Suprapubic skin (tissue), 4 donors: ENCODE results near the gene ANKRD30A. TPM values are rescaled to one million over a fixed set of nuclear protein-coding genes. Genes with fewer than 3 reads are reported as not detected.
"Not testable (repeated sequence)": the region's sequence is repeated elsewhere in the genome, so short reads cannot be mapped to it uniquely, and the experiment has no call there.

ENCODE experiments used
- DNase-seq, 2 donors: peaks; one replicate each; pipeline ENCODE4 v3.0.0-alpha.2; 2019; ENCODE audit warnings: low spot score in 2 of 2
- H3K27ac ChIP-seq: fragments of 200-600 bp; sonication (generic); one replicate; pipeline ENCODE4 v1.5.1; 2019
- H3K27me3 ChIP-seq: fragments of 200-600 bp; sonication (generic); one replicate; pipeline ENCODE4 v1.5.1; 2019
- H3K36me3 ChIP-seq: fragments of 200-600 bp; sonication (generic); one replicate; pipeline ENCODE4 v1.5.1; 2019
- H3K4me1 ChIP-seq: fragments of 200-600 bp; sonication (generic); one replicate; pipeline ENCODE4 v1.5.1; 2019
- H3K4me3 ChIP-seq: fragments of 200-600 bp; sonication (generic); one replicate; pipeline ENCODE4 v1.5.1; 2019; ENCODE audit warnings: mild to moderate bottlenecking
- H3K9me3 ChIP-seq: fragments of 200-600 bp; sonication (generic); one replicate; pipeline ENCODE4 v1.5.1; 2019
- EP300 ChIP-seq: sonication (generic); formaldehyde crosslinking; IDR thresholded peaks from one replicate; pipeline ENCODE4 v1.6.1; 2017; ENCODE audit warnings: antibody characterized with exemption
- POLR2A ChIP-seq, 2 donors: fragments of 450-650 bp; IDR thresholded peaks; one replicate each; pipeline ENCODE4 v1.6.1; 2017; ENCODE audit warnings: antibody characterized with exemption in 2 of 2, mild to moderate bottlenecking in 2 of 2, moderate library complexity in 2 of 2
- POLR2AphosphoS5 ChIP-seq, 3 donors: sonication (generic); formaldehyde crosslinking; IDR thresholded peaks; one replicate each; pipeline ENCODE4 v1.6.1; 2017; ENCODE audit warnings: antibody characterized with exemption in 3 of 3
- WGBS: methylation state at CpG from one replicate; pipeline ENCODE4 v1.1.5; 2018; 5-methylcytosine and 5-hydroxymethylcytosine counted together
- total RNA-seq, 4 donors: library from RNA; depleted of rRNA; stranded (reverse); fragments of >200 nt; gene quantifications; one replicate each; pipeline ENCODE4 v1.1.0, GENCODE V29; 2016
- TF ChIP-seq, protein P1 (sequence below), 2 donors: fragments of 200-600 bp in 1 of 2; fragments of 450-650 bp in 1 of 2; sonication (generic) in 1 of 2; IDR thresholded peaks; one replicate each; pipeline ENCODE4 v1.5.1; 2016 to 2019; ENCODE audit warnings: antibody characterized with exemption in 2 of 2, mild to moderate bottlenecking in 1 of 2, moderate library complexity in 1 of 2

Gene ANKRD30A
- total RNA-seq, 4 donors from 2014 or later, result 0.24 TPM; not detected in 3

DNA sequence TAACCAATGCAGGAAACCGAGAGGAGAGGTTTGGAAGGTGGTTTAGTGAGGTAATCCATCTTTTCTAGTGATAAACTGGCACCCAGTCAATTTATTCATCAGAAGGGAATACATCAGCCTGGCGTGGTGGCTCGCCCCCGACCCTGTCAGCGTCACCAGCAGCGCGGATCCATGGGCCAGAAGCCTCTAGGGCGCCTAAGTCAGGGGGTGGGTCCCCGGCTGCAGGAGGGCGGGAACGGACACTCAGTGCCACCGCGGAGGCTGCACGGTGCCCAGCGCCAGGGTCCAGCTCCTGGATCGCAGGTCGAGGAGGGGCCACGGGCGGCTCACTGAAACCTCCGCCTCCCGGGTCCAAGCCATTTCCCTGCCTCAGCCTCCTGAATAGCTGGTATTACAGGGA is 866 bp upstream of the ANKRD30A start:
- Histone ChIP-seq H3K36me3 (no peaks in the 10 kb centered on the region), H3K27ac (no peak overlapping the region), H3K4me1 (no peaks in the 10 kb centered on the region), H3K4me3 (no peak overlapping the region), H3K9me3 (no peaks in the 10 kb centered on the region), H3K27me3 (no peaks in the 10 kb centered on the region)
- TF ChIP-seq POLR2AphosphoS5 (IDR thresholded peaks at IDR 0.05), result no peak
- no peak for TF ChIP-seq EP300
- TF ChIP-seq, protein P1, sequence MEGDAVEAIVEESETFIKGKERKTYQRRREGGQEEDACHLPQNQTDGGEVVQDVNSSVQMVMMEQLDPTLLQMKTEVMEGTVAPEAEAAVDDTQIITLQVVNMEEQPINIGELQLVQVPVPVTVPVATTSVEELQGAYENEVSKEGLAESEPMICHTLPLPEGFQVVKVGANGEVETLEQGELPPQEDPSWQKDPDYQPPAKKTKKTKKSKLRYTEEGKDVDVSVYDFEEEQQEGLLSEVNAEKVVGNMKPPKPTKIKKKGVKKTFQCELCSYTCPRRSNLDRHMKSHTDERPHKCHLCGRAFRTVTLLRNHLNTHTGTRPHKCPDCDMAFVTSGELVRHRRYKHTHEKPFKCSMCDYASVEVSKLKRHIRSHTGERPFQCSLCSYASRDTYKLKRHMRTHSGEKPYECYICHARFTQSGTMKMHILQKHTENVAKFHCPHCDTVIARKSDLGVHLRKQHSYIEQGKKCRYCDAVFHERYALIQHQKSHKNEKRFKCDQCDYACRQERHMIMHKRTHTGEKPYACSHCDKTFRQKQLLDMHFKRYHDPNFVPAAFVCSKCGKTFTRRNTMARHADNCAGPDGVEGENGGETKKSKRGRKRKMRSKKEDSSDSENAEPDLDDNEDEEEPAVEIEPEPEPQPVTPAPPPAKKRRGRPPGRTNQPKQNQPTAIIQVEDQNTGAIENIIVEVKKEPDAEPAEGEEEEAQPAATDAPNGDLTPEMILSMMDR (IDR thresholded peaks at IDR 0.05), result no peak
- TF ChIP-seq POLR2A (IDR thresholded peaks at IDR 0.05), result no peak
- WGBS, result 90% methylated on average over 21 of the region's 21 CpGs
- no peak for DNase-seq

DNA sequence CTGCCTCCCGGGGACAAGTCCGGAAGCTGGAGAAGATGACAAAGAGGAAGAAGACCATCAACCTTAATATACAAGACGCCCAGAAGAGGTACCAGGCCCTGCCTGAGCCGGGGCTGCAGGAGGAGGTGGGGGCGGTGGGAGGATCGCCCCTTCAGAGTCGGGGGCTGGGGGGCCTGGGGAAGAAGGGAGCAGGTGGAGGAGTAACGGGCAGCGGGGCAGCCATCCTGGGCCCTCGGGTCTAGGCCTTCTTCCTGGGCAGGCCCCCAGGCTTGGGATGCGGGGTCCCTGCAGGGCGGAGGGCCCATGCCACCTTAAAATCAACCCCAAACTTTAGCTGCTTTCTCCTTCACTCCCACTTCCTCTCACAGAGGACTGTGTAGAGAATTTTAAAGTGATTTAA is 523 bp downstream of the ANKRD30A start:
- Histone ChIP-seq H3K4me1 (no peaks in the 10 kb centered on the region), H3K9me3 (no peaks in the 10 kb centered on the region), H3K4me3 (no peak overlapping the region), H3K27me3 (no peaks in the 10 kb centered on the region), H3K36me3 (no peaks in the 10 kb centered on the region), H3K27ac (no peak overlapping the region)
- 96% methylated on average over 12 of the region's 12 CpGs for WGBS
- TF ChIP-seq, protein P1 (IDR thresholded peaks at IDR 0.05), result no peak
- TF ChIP-seq EP300 (no peak), POLR2A (IDR thresholded peaks at IDR 0.05) (no peak), POLR2AphosphoS5 (IDR thresholded peaks at IDR 0.05) (no peak)
- no peak for DNase-seq

DNA sequence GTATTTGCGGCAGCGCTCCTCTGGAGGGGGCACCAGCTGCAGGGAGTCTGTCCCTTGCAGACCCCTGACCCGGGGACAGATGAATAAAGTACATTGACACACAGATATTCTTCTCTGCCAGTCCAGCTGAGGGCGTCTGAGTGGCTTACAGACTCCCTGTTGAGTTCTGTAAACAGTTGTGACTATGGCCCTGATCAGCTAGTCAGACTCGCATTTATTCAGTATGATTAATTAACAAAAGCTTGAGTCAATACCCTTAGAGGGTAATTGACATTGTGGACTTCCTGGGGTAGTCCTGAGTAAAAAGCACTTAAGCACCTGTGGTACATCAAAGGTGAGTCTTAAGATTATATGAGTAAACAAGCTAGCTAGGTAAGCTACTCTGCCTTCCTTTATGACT is 21.0 kb downstream of the ANKRD30A start:
- WGBS, result 17% methylated on average over 5 of the region's 5 CpGs
- TF ChIP-seq, protein P1 (IDR thresholded peaks at IDR 0.05), result no peak
- TF ChIP-seq EP300, result no peak
- Histone ChIP-seq H3K4me3 (no peak overlapping the region), H3K4me1 (no peaks in the 10 kb centered on the region), H3K27ac (no peak overlapping the region), H3K9me3 (no peaks in the 10 kb centered on the region), H3K27me3 (no peaks in the 10 kb centered on the region), H3K36me3 (no peaks in the 10 kb centered on the region)
- no peak for DNase-seq

DNA sequence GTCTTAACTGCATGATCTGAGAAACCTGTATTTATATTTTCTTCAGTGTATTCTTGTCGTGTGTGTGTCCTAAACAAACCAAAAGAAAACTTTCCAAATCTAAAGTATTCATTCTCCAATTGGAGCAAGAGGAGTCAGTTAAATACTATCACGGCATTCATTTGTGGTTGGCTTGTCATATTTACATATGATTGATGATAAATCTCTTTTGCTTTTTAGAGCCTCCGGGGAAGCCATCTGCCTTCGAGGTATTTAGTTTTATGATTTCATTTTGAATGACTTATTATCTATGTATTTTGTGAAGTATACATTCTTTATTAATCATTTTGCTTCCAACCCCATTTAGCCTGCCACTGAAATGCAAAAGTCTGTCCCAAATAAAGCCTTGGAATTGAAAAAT is 37.0 kb downstream of the ANKRD30A start:
- H3K4me1 ChIP-seq, DNase-seq, H3K9me3 ChIP-seq, H3K27me3 ChIP-seq, H3K27ac ChIP-seq, H3K36me3 ChIP-seq, H3K4me3 ChIP-seq: not testable (repeated sequence)
- 72% methylated on average over 4 of the region's 4 CpGs for WGBS

DNA sequence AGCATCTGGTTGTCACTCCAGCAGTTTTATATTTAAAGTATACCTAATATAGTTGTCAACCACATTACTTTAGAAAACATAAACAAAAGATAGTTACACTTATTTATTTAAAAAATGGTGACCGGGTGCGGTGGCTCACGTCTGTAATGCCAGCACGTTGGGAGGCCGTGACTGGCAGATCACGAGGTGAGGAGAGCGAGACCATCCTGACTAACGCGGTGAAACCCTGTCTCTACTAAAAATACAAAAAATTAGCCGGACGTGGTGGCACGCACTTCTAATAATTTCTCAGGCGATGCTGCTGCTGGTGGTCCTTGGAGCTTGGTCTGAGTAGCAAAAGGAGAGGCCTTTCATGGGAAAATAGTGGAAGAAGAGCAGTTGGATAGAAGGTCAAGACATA is 46.5 kb downstream of the ANKRD30A start:
- H3K36me3 ChIP-seq, H3K27ac ChIP-seq, H3K4me1 ChIP-seq, H3K9me3 ChIP-seq, H3K27me3 ChIP-seq, DNase-seq, H3K4me3 ChIP-seq: not testable (repeated sequence)
- WGBS, result 91% methylated on average over 9 of the region's 13 CpGs

DNA sequence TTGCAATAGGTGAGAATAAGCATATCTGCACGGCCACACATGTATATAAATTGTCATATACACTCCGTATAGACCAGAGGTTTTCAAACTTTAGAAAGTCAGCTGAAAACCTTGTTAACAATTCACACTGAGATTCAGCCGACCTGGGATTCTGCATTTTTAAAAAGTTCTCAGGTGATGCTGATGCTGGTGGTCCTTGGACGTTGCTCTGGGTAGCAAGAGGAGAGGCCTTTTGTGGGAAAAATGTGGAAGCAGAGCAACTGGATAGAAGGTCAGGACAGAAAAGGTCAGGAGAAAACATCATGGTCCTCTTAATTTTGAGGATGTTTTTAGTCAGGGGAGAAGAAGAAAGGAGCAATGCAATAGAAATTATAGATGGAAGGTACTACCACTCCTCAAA is 52.9 kb downstream of the ANKRD30A start:
- WGBS, result 60% methylated on average over 4 of the region's 4 CpGs
- DNase-seq, H3K4me1 ChIP-seq, H3K9me3 ChIP-seq, H3K27me3 ChIP-seq, H3K36me3 ChIP-seq, H3K4me3 ChIP-seq, H3K27ac ChIP-seq: not testable (repeated sequence)

DNA sequence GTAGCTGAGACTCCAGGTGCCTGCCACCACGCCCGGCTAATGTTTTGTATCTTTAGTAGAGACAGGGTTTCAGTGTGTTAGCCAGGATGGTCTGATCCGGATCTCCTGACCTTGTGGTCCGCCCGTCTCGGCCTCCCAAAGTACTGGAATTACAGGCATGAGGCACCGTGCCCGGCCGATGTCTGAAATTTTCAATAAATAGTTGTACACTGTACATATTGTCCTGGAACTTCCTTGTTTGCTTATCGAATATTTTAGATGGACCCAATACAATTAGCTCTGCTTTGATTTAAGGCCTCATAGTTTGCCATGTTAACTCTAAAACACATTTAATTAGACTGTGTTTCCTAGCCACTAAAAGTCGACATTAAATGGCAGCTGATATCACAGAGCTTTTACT is 57.3 kb downstream of the ANKRD30A start:
- not testable (repeated sequence) for H3K27ac ChIP-seq, DNase-seq, H3K36me3 ChIP-seq, H3K27me3 ChIP-seq, H3K9me3 ChIP-seq, H3K4me3 ChIP-seq, H3K4me1 ChIP-seq
- 88% methylated on average over 1 of the region's 11 CpGs for WGBS
